HAP-1 (cell line): ENCODE data around the gene UBE2L5.
"Not testable (repeated sequence)": the region's sequence is repeated elsewhere in the genome, so short reads cannot be mapped to it uniquely, and the experiment has no call there.

Source experiments
- DNase-seq, 2 experiments: peaks; one replicate each; pipeline ENCODE4 v3.0.0-alpha.2; 2016 to 2020; ENCODE audit warnings: low spot score in 2 of 2
- H3K27me3 ChIP-seq: fragments of 250-450 bp; sonication (Bioruptor Pico); 2 replicates; pipeline ENCODE4 v1.5.1; 2020; ENCODE audit warnings: low read depth, mild to moderate bottlenecking, moderate library complexity
- H3K36me3 ChIP-seq: fragments of 250-450 bp; sonication (Bioruptor Pico); replicated peaks from 2 replicates; pipeline ENCODE4 v1.5.1; 2020; ENCODE audit warnings: mild to moderate bottlenecking
- H3K4me1 ChIP-seq: fragments of 250-450 bp; sonication (Bioruptor Pico); 2 replicates; pipeline ENCODE4 v1.5.1; 2020; ENCODE audit warnings: mild to moderate bottlenecking
- H3K4me3 ChIP-seq: fragments of 250-450 bp; sonication (Bioruptor Pico); 2 replicates; pipeline ENCODE4 v1.5.1; 2020; ENCODE audit warnings: mild to moderate bottlenecking, moderate library complexity
- H3K9me3 ChIP-seq: fragments of 250-450 bp; sonication (Bioruptor Pico); 2 replicates; pipeline ENCODE4 v1.5.1; 2020; ENCODE audit warnings: mild to moderate bottlenecking, moderate library complexity
- in situ Hi-C: fragments of 300-500 bp; cut with MboI; formaldehyde crosslinking; loops from 3 replicates; pipeline ENCODE4 v1.14.3; 2020; ENCODE audit warnings: low sequenced_read_pairs, inconsistent platforms, mixed read lengths

Gene UBE2L5

GRCh38 chr13:30438286-30438685, 16.0 kb downstream of the UBE2L5 start:
- DNase-seq, result no peak
- Histone ChIP-seq H3K27me3 (0 out of 2 replicates have a peak, but pooled peaks cover 3% of the 10 kb centered on the region), H3K4me1 (peaks cover 6% of the 10 kb centered on the region), H3K36me3 (no peaks in the 10 kb centered on the region), H3K9me3 (no peaks in the 10 kb centered on the region), H3K4me3 (no peak overlapping the region)
- in situ Hi-C loops, result no loop called here

- no peaks in the 10 kb centered on the region for H3K9me3 ChIP-seq
- peaks cover 6% of the 10 kb centered on the region for H3K4me1 ChIP-seq
- no peak overlapping the region for H3K4me3 ChIP-seq
- no peaks in the 10 kb centered on the region for H3K36me3 ChIP-seq
- no peaks in the 10 kb centered on the region for H3K27me3 ChIP-seq
- DNase-seq, result no peak
- in situ Hi-C loops, result no loop called here
These were observed 18.8 kb downstream of the UBE2L5 start for GRCh38 chr13:30440910-30441703.

DNA sequence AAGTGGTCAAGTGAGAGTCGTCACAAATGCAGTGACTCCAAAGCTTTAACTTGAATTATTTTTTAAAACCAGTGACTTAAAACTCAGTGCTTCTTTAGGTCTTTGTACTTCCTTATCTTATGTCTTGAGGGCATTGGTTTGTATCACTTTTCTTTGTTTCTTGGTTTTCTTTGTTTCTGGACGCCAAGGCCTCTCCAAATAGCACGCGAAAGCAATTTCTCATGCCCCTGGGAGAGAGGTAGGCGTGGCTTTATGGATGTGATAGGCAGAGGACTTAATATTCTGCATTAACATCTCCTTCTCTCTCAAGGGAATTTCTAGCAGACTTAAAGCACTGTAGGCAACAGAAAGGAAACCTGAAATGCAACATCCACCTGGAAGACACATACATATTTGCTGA, 20.6 kb downstream of the UBE2L5 start:
- DNase-seq, result peak in 1 of 2 experiments; percentile 39
- Histone ChIP-seq H3K27me3 (no peaks in the 10 kb centered on the region), H3K36me3 (no peaks in the 10 kb centered on the region), H3K4me1 (peaks cover 6% of the 10 kb centered on the region), H3K9me3 (no peaks in the 10 kb centered on the region), H3K4me3 (no peak overlapping the region)
- in situ Hi-C loops, result no loop called here

DNA sequence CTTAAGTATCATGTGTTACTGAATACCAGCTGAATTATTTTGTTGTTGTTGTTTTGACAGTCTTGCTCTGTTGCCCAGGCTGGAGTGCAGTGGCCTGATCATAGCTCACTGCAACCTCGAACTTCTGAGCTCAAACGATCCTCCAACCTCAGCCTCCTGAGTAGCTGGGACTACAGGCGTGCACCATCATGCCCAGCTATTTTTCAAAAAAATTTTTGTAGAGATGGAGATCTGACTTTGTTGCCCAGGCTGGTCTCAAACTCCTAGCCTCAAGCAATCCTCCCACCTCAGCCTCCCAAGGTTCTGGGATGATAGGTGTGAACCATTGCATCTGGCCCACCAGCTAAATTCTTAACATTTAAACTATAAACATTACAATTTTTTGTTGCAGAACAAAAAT, 21.2 kb downstream of the UBE2L5 start:
- H3K4me3 ChIP-seq, H3K36me3 ChIP-seq, H3K4me1 ChIP-seq, in situ Hi-C loops, DNase-seq, H3K27me3 ChIP-seq, H3K9me3 ChIP-seq: not testable (repeated sequence)

- Histone ChIP-seq H3K9me3 (no peaks in the 10 kb centered on the region), H3K27me3 (no peaks in the 10 kb centered on the region), H3K36me3 (no peaks in the 10 kb centered on the region), H3K4me1 (peaks cover 6% of the 10 kb centered on the region), H3K4me3 (no peak overlapping the region)
- in situ Hi-C loops, result no loop called here
- DNase-seq, result no peak
These were observed 21.7 kb downstream of the UBE2L5 start for GRCh38 chr13:30443957-30444404.

GRCh38 chr13:30446126-30446500, 23.8 kb downstream of the UBE2L5 start:
- Histone ChIP-seq H3K36me3 (no peaks in the 10 kb centered on the region), H3K4me3 (no peak overlapping the region), H3K9me3 (no peaks in the 10 kb centered on the region), H3K27me3 (no peaks in the 10 kb centered on the region), H3K4me1 (peaks cover 6% of the 10 kb centered on the region)
- in situ Hi-C loops, result no loop called here
- no peak for DNase-seq

DNA sequence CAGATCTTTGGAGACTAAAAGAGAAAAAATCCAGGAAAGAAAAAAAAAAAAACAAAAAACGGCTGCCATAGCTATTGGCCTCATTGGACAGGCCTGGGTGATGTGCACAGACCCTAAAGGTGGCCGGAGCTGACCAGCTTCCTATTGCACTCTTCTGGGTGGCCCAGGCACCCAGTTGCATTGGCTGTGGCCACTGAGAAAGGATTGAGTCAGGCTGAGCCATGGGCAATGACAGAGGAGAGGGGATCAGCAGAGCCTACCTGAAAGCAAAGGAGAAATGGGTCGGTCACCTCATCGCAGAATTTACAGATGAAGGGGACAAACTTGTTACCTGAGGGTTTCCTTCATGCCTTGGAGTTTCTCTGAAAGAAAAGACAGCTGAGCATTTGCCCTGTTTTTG, 26.1 kb downstream of the UBE2L5 start:
- Histone ChIP-seq H3K4me1 (no peaks in the 10 kb centered on the region), H3K36me3 (no peaks in the 10 kb centered on the region), H3K27me3 (no peaks in the 10 kb centered on the region), H3K4me3 (no peak overlapping the region), H3K9me3 (no peaks in the 10 kb centered on the region)
- DNase-seq, result no peak
- in situ Hi-C loops, result no loop called here

GRCh38 chr13:30450066-30450465, 27.8 kb downstream of the UBE2L5 start:
- no peaks in the 10 kb centered on the region for H3K9me3 ChIP-seq
- DNase-seq, result no peak
- H3K27me3 ChIP-seq, result no peaks in the 10 kb centered on the region
- in situ Hi-C loops, result no loop called here
- H3K36me3 ChIP-seq, result no peaks in the 10 kb centered on the region
- H3K4me1 ChIP-seq, result no peaks in the 10 kb centered on the region
- no peak overlapping the region for H3K4me3 ChIP-seq

DNA sequence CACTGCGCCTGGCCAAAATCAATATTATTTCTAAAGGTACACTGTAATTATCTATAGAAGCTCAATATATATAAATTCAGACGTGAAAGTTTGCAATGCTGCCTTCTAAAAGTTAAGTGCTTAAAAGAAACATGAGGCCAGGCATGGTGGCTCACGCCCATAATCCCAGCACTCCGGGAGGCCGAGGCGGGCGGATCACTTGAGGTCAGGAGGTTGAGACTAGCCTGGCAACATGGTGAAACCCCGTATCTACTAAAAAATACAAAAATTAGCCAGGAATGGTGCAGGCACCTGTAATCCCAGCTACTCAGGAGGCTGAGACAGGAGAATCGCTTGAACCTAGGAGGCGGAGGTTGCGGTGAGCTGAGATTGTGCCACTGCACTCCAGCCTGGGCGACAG, 29.2 kb downstream of the UBE2L5 start:
- DNase-seq, H3K4me3 ChIP-seq, H3K4me1 ChIP-seq, in situ Hi-C loops, H3K9me3 ChIP-seq, H3K27me3 ChIP-seq, H3K36me3 ChIP-seq: not testable (repeated sequence)

GRCh38 chr13:30453727-30454126, 31.4 kb downstream of the UBE2L5 start:
- DNase-seq, result no peak
- Histone ChIP-seq H3K9me3 (no peaks in the 10 kb centered on the region), H3K4me3 (no peak overlapping the region), H3K36me3 (peaks cover 7% of the 10 kb centered on the region), H3K4me1 (no peaks in the 10 kb centered on the region), H3K27me3 (no peaks in the 10 kb centered on the region)
- in situ Hi-C loops, result no loop called here

DNA sequence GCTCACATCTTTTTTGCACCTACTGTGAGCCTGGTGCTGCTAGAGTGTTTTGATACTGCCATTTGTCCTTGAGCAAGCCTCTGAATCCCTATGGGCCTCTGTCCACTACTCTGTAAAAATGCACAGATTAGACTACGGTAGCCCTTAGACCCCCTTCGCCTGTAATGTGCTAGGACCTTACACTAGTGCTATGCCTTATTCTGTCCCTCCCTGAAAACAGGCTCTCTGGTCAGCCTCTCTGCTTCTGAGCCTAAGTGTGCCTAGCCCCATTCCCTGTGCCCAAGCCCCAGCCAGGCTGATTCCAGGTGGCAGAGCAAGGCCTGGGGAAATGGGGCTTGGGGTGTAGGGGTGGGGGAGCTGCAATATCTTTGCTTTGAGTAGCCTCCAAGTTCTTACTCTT, 32.7 kb downstream of the UBE2L5 start:
- Histone ChIP-seq H3K4me1 (no peaks in the 10 kb centered on the region), H3K9me3 (no peaks in the 10 kb centered on the region), H3K27me3 (no peaks in the 10 kb centered on the region), H3K36me3 (peaks cover 20% of the 10 kb centered on the region), H3K4me3 (no peak overlapping the region)
- in situ Hi-C loops, result no loop called here
- no peak for DNase-seq

DNA sequence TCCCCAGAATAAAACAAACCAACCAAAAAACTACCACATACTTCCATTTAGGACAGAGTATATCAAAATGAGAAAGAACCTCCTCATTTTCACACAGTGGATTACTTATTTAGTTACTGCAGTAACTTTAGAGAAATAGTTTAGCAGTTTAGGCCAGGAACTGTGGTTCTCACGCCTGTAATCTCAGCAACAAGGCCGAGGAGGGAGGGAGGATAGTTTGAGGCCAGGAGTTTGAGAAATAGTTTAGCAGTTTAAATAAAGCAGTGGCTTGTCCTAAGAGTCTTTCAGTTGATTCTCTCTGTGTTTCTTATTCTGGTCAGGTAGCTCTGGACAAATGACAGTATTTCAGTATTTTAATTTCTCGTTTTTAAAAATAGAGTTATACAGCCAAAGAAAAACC, 34.0 kb downstream of the UBE2L5 start:
- H3K9me3 ChIP-seq, result no peaks in the 10 kb centered on the region
- no peak overlapping the region for H3K4me3 ChIP-seq
- no peaks in the 10 kb centered on the region for H3K4me1 ChIP-seq
- H3K36me3 ChIP-seq, result peaks cover 23% of the 10 kb centered on the region
- no peaks in the 10 kb centered on the region for H3K27me3 ChIP-seq
- in situ Hi-C loops, result no loop called here
- no peak for DNase-seq

GRCh38 chr13:30457306-30457891, 35.1 kb downstream of the UBE2L5 start:
- H3K36me3 ChIP-seq, result peaks cover 34% of the 10 kb centered on the region
- H3K4me1 ChIP-seq, result no peaks in the 10 kb centered on the region
- H3K4me3 ChIP-seq, result no peak overlapping the region
- no peaks in the 10 kb centered on the region for H3K27me3 ChIP-seq
- in situ Hi-C loops, result no loop called here
- DNase-seq, result no peak
- H3K9me3 ChIP-seq, result no peaks in the 10 kb centered on the region

DNA sequence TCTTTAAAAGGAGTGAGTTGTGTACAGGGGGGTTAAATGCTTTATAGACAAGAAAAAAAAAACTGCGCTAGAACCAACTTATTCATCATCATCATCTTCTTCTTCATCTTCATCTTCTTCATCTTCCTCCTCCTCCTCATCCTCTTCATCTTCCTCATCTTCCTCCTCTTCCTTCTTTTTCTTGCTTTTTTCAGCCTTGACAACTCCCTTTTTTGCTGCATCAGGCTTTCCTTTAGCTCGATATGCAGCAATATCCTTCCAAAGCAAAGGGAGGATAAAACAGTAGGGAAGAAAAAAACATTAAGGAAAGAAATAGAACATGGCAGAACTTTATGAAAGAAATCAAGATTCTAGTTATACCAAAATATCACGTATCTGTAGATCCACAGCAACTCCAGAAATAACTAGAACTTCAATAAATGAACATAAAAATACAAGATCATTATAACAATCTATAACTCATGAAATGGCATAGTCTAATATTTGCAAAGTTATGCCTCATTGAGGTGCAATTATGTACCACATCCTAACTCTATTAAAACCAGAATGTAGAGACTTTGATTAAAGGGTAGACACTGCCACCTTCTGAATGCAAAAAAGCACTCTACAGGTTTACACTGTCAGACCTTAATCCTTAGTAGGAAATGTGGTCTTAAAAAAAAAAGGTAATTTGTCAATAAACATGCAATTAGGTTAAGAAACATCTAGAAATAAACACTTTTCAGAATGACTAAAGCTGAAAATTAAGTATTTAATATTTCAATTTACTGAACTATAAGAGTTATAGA, 39.2 kb downstream of the UBE2L5 start:
- DNase-seq, H3K4me3 ChIP-seq, H3K9me3 ChIP-seq, H3K27me3 ChIP-seq, in situ Hi-C loops: not testable (repeated sequence)
- Histone ChIP-seq H3K36me3 (peaks cover 57% of the 10 kb centered on the region), H3K4me1 (peaks cover 13% of the 10 kb centered on the region)
